Mammary epithelial cell (primary cell): ENCODE data around the gene NIPAL3.

ENCODE experiments used
- EZH2 ChIP-seq: IDR thresholded peaks from 2 replicates; pipeline ENCODE4 v1.6.1; 2012; ENCODE audit warnings: low read length, inconsistent platforms, borderline replicate concordance
- TF ChIP-seq, protein P1 (sequence below), 2 donors: IDR thresholded peaks in 1 of 2; conservative IDR thresholded peaks in 1 of 2; 2 replicates each; pipeline ENCODE4 v1.5.1; 2011 to 2012; ENCODE audit warnings: inconsistent platforms in 2 of 2, low read length in 2 of 2, mild to moderate bottlenecking in 2 of 2, control low read depth in 1 of 2, low read depth in 1 of 2; ENCODE audit not compliant: insufficient read depth in 1 of 2; ENCODE audit errors: extremely low read depth in 1 of 2

DNA sequence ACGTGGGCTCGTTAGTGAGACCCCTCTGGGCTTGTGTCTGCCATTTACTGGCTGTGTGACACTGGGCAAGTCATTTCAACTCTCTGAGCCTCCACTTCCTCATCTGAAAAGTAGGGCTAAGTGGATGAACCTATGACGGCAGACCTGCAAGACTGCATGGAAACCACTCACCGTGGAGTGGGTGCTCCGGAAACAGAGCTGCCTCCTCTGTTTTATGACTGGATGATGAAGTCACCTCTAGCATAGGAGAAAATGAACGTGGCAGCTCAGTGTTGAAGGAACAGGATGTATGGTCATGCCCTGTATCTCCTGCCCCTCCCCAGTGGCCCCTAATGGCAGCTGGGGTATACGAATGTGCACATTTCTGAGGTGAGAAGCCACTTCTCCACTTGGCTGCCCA is 42.6 kb upstream of the NIPAL3 start:
- TF ChIP-seq, protein P1, sequence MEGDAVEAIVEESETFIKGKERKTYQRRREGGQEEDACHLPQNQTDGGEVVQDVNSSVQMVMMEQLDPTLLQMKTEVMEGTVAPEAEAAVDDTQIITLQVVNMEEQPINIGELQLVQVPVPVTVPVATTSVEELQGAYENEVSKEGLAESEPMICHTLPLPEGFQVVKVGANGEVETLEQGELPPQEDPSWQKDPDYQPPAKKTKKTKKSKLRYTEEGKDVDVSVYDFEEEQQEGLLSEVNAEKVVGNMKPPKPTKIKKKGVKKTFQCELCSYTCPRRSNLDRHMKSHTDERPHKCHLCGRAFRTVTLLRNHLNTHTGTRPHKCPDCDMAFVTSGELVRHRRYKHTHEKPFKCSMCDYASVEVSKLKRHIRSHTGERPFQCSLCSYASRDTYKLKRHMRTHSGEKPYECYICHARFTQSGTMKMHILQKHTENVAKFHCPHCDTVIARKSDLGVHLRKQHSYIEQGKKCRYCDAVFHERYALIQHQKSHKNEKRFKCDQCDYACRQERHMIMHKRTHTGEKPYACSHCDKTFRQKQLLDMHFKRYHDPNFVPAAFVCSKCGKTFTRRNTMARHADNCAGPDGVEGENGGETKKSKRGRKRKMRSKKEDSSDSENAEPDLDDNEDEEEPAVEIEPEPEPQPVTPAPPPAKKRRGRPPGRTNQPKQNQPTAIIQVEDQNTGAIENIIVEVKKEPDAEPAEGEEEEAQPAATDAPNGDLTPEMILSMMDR (conservative IDR thresholded peaks at IDR 0.05 in 1 of 2, IDR thresholded peaks at IDR 0.05 in 1 of 2; ENCODE audit: extremely low read depth in 1 of 2, insufficient read depth in 1 of 2, low read depth in 1 of 2, low read length in 2 of 2) = no peak
- no peak for TF ChIP-seq EZH2
